Activated B cell treated with CpG ODN at 0.5 μM for 24 hours (primary cell): ENCODE data around the gene RSPH1. TPM values are rescaled to one million over a fixed set of nuclear protein-coding genes. Genes with fewer than 3 reads are reported as not detected.
A peak's percentile ranks its signal among the peaks of the same experiment; 100 is the strongest.

Source experiments
- ATAC-seq: fragments of 200-7000 bp; cut with Tn5 transposase; one replicate; pipeline ENCODE4 v1.10.0; 2021; ENCODE audit warnings: low read depth, mild to moderate bottlenecking, moderate library complexity
- CTCF ChIA-PET: fragments of 350-600 bp; sonication (Branson Sonifier 250); formaldehyde crosslinking; loops from one replicate; lab custom pipeline; 2021; ENCODE audit warnings: antibody characterized with exemption; lab: Charles Lee
- POLR2A ChIA-PET: fragments of 350-600 bp; sonication (Branson Sonifier 250); formaldehyde crosslinking; loops from one replicate; lab custom pipeline; 2021; ENCODE audit warnings: antibody characterized with exemption; lab: Charles Lee
- DNase-seq: peaks from one replicate; pipeline ENCODE4 v3.0.0; 2022
- H3K27ac Mint-ChIP-seq: one replicate; pipeline ENCODE4 v1.8.0; 2020; ENCODE audit warnings: mixed read lengths
- H3K27me3 Mint-ChIP-seq: one replicate; pipeline ENCODE4 v1.8.0; 2021; ENCODE audit warnings: mixed read lengths
- H3K36me3 Mint-ChIP-seq: one replicate; pipeline ENCODE4 v1.8.0; 2021; ENCODE audit warnings: low read depth, mixed read lengths
- H3K4me1 Mint-ChIP-seq: one replicate; pipeline ENCODE4 v1.8.0; 2021; ENCODE audit warnings: mixed read lengths
- H3K4me3 Mint-ChIP-seq: one replicate; pipeline ENCODE4 v1.8.0; 2020; ENCODE audit warnings: mild to moderate bottlenecking, mixed read lengths
- H3K9me3 Mint-ChIP-seq: one replicate; pipeline ENCODE4 v1.8.0; 2020; ENCODE audit warnings: mixed read lengths
- CTCF ChIP-seq: fragments of 200-600 bp; IDR thresholded peaks from one replicate; pipeline ENCODE4 v1.8.0; 2022; ENCODE audit warnings: antibody characterized with exemption, mild to moderate bottlenecking
- intact Hi-C: fragments of 100-400 bp; cut with micrococcal nuclease; formaldehyde crosslinking; loops from one replicate; pipeline ENCODE4 v1.15.1; 2024
- total RNA-seq: library from RNA; stranded (reverse); gene quantifications from 2 replicates; pipeline ENCODE4 v1.2.3, GENCODE V29; 2022

RSPH1 gene
- total RNA-seq, 1 donor from 2014 or later: 0.38 TPM

- Mint-ChIP-seq H3K36me3 (peaks cover 87% of the 10 kb centered on the region), H3K9me3 (no peaks in the 10 kb centered on the region), H3K4me1 (peaks cover 79% of the 10 kb centered on the region), H3K27ac (no peak overlapping the region), H3K4me3 (no peak overlapping the region), H3K27me3 (no peaks in the 10 kb centered on the region)
- ChIA-PET POLR2A (interaction anchor here (1.1 kb wide), 1 partner anchor 15 kb away, joined by 3 read pairs; no protein-coding TSS in a partner anchor), CTCF (no interaction called here)
- intact Hi-C loops: loop anchor here (10.0 kb wide), 1 partner anchor 456 kb away; no protein-coding TSS in a partner anchor
- DNase-seq (no peak), ATAC-seq (no peak)
- TF ChIP-seq CTCF: no peak
These were observed 24.7 kb upstream of the RSPH1 start for GRCh38 chr21:42520628-42521253.

GRCh38 chr21:42518626-42519025, 22.6 kb upstream of the RSPH1 start:
- intact Hi-C loops: no loop called here
- peaks cover 69% of the 10 kb centered on the region for H3K4me1 Mint-ChIP-seq
- H3K27ac Mint-ChIP-seq: peak overlapping the region; percentile 31
- peaks cover 73% of the 10 kb centered on the region for H3K36me3 Mint-ChIP-seq
- DNase-seq: no peak
- no peak for TF ChIP-seq CTCF
- H3K4me3 Mint-ChIP-seq: no peak overlapping the region
- no peaks in the 10 kb centered on the region for H3K27me3 Mint-ChIP-seq
- no peak for ATAC-seq
- ChIA-PET CTCF (no interaction called here), POLR2A (no interaction called here)
- H3K9me3 Mint-ChIP-seq: no peaks in the 10 kb centered on the region

- no peak for TF ChIP-seq CTCF
- ATAC-seq: no peak
- peaks cover 67% of the 10 kb centered on the region for H3K4me1 Mint-ChIP-seq
- H3K9me3 Mint-ChIP-seq: no peaks in the 10 kb centered on the region
- H3K36me3 Mint-ChIP-seq: peaks cover 69% of the 10 kb centered on the region
- intact Hi-C loops: no loop called here
- no peak for DNase-seq
- ChIA-PET POLR2A (no interaction called here), CTCF (no interaction called here)
- H3K4me3 Mint-ChIP-seq: no peak overlapping the region
- H3K27me3 Mint-ChIP-seq: no peaks in the 10 kb centered on the region
- no peak overlapping the region for H3K27ac Mint-ChIP-seq
These were observed 22.2 kb upstream of the RSPH1 start for GRCh38 chr21:42518215-42518614.

GRCh38 chr21:42515708-42516502, 19.9 kb upstream of the RSPH1 start:
- ATAC-seq (no peak), DNase-seq (no peak)
- POLR2A ChIA-PET: interaction anchor here (0.8 to 6.1 kb wide), 3 partner anchors 9 to 18 kb away, joined by 3 to 91 read pairs (median 58); no protein-coding TSS in a partner anchor
- intact Hi-C loops: no loop called here
- Mint-ChIP-seq H3K4me3 (peak overlapping the region; percentile 84), H3K36me3 (peaks cover 48% of the 10 kb centered on the region), H3K27me3 (no peaks in the 10 kb centered on the region), H3K4me1 (peaks cover 58% of the 10 kb centered on the region), H3K9me3 (no peaks in the 10 kb centered on the region), H3K27ac (no peak overlapping the region)
- CTCF ChIA-PET: interaction anchor here (1.0 kb wide), 1 partner anchor 21 kb away, joined by 4 read pairs; no protein-coding TSS in a partner anchor
- no peak for TF ChIP-seq CTCF

GRCh38 chr21:42514883-42515228, 18.8 kb upstream of the RSPH1 start:
- ChIA-PET CTCF (interaction anchor here (0.6 to 1.8 kb wide), 3 partner anchors 19 to 48 kb away, joined by 3 to 8 read pairs (median 3); no protein-coding TSS in a partner anchor), POLR2A (interaction anchor here (1.0 to 6.1 kb wide), 7 partner anchors 9 to 53 kb away, joined by 5 to 91 read pairs (median 7); partner anchors contain the start of gene RSPH1)
- peaks cover 37% of the 10 kb centered on the region for H3K36me3 Mint-ChIP-seq
- peaks cover 48% of the 10 kb centered on the region for H3K4me1 Mint-ChIP-seq
- peak overlapping the region; percentile 84 for H3K4me3 Mint-ChIP-seq
- ATAC-seq (no peak), DNase-seq (no peak)
- no peaks in the 10 kb centered on the region for H3K27me3 Mint-ChIP-seq
- TF ChIP-seq CTCF: no peak
- peak overlapping the region; percentile 53 for H3K27ac Mint-ChIP-seq
- no peaks in the 10 kb centered on the region for H3K9me3 Mint-ChIP-seq
- intact Hi-C loops: loop anchor here (1.0 kb wide), 5 partner anchors 9 to 55 kb away; partner anchors contain the start of gene RSPH1
